ENCODE data around the gene IQGAP2. TPM values are rescaled to one million over a fixed set of nuclear protein-coding genes. Genes with fewer than 3 reads are reported as not detected.
"Not testable (repeated sequence)": the region's sequence is repeated elsewhere in the genome, so short reads cannot be mapped to it uniquely, and the experiment has no call there.

Gene IQGAP2
- total and polyA plus RNA-seq, 9 of the 15 experiments (the other 6 are each of a cell fraction or from before 2014, with no cell fraction given): 8.7 to 23.2 (median 17.4) TPM

DNA sequence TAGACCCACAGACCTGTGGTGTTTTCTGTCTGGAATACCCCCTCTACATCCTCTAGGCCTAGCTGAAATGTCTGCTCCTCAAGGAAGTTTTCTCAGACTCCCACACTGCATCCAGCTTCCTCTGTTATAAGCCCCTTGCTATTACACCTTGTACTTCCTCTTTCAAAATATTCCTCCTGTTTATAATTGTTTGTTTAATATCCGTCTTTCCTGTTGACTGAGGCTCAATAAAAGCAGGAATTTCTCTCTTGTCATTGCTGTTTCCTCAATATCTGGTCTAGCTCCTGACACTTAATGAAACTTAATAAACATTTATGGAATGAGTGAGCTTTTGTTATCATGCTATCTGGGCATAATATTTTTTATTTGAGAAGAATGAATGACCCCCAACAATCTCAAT, 34.1 kb upstream of the IQGAP2 start (continued):
- TF ChIP-seq CLOCK (CRISPR knock-in tag; IDR thresholded peaks at IDR 0.05; ENCODE audit: borderline replicate concordance): no peak
- TF ChIP-seq, protein P1, sequence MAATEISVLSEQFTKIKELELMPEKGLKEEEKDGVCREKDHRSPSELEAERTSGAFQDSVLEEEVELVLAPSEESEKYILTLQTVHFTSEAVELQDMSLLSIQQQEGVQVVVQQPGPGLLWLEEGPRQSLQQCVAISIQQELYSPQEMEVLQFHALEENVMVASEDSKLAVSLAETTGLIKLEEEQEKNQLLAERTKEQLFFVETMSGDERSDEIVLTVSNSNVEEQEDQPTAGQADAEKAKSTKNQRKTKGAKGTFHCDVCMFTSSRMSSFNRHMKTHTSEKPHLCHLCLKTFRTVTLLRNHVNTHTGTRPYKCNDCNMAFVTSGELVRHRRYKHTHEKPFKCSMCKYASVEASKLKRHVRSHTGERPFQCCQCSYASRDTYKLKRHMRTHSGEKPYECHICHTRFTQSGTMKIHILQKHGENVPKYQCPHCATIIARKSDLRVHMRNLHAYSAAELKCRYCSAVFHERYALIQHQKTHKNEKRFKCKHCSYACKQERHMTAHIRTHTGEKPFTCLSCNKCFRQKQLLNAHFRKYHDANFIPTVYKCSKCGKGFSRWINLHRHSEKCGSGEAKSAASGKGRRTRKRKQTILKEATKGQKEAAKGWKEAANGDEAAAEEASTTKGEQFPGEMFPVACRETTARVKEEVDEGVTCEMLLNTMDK (IDR thresholded peaks at IDR 0.05; ENCODE audit: borderline replicate concordance, insufficient read depth, low read depth, low read length, poor library complexity, severe bottlenecking): no peak

GRCh38 chr5:76369668-76370067, 33.4 kb upstream of the IQGAP2 start:
- POLR2A ChIA-PET: interaction anchor here (0.6 to 1.0 kb wide), 2 partner anchors 14 to 175 kb away, joined by 3 read pairs; no protein-coding TSS in a partner anchor
- H3K79me2 ChIP-seq (ENCODE audit: control insufficient read depth, insufficient read depth, low read length); H3K9me3 ChIP-seq (replicated peaks; ENCODE audit: control insufficient read depth, insufficient read depth, low read depth, low read length); H3K36me3 ChIP-seq (ENCODE audit: control insufficient read depth, insufficient read depth, low read length); H4K20me1 ChIP-seq (replicated peaks; ENCODE audit: control insufficient read depth, insufficient read depth, low read length); H3K27ac ChIP-seq (ENCODE audit: extremely low read depth, low read depth, low read length); in situ Hi-C loops (cut with MboI); H3K4me3 ChIP-seq; H3K4me2 ChIP-seq (ENCODE audit: insufficient read depth, low read length); ATAC-seq; H3K27me3 ChIP-seq (ENCODE audit: control insufficient read depth in 2 of 2, insufficient read depth in 2 of 2, low read length in 2 of 2); BruUV-seq (replicated peaks); H3K9ac ChIP-seq (ENCODE audit: insufficient read depth in 1 of 2, low read depth in 2 of 2, low read length in 2 of 2); H2AFZ ChIP-seq (ENCODE audit: low read depth, low read length); H3K9me1 ChIP-seq (ENCODE audit: control insufficient read depth, insufficient read depth, low read length); CTCF ChIA-PET (ENCODE audit: low intra/inter-chr PET ratio): not testable (repeated sequence)
- 36% methylated on average over 1 of the region's 8 CpGs for WGBS (ENCODE audit: insufficient coverage, low coverage, missing lambda C conversion rate)
- intact Hi-C loops (cut with micrococcal nuclease): loop anchor here (5.0 kb wide), 1 partner anchor 37 kb away; no protein-coding TSS in a partner anchor
- FAIRE-seq (peak; percentile 52), DNase-seq (ENCODE audit: extremely low read depth in 1 of 4, low spot score in 3 of 4) (peak; percentile 22 to 77 (median 32))
- peaks cover 22 to 51% of the 10 kb centered on the region in 2 experiments for H3K4me1 ChIP-seq (replicated peaks in 1 of 2; ENCODE audit: control insufficient read depth in 2 of 2, insufficient read depth in 2 of 2, low read length in 2 of 2)
- peak; percentile 75 for TF ChIP-seq HES1 (IDR thresholded peaks at IDR 0.05; ENCODE audit: low read depth)
- peak; percentile 77 for TF ChIP-seq NCOR1 (IDR thresholded peaks at IDR 0.05)
- TF ChIP-seq RCOR1 (IDR thresholded peaks at IDR 0.05; ENCODE audit: borderline replicate concordance in 1 of 2, low read depth in 2 of 2, low read length in 2 of 2): peak in 1 of 2 experiments; percentile 50; a peak in 1 of 4 replicates
- peak in 1 of 2 experiments; percentile 53; a peak in 1 of 4 replicates for TF ChIP-seq KDM1A (IDR thresholded peaks at IDR 0.05)
- TF ChIP-seq CBFA2T2 (conservative IDR thresholded peaks at IDR 0.05): peak; percentile 76
- peak in 1 of 2 experiments; percentile 84; a peak in 1 of 4 replicates for TF ChIP-seq MLLT1 (IDR thresholded peaks at IDR 0.05)
- peak; percentile 41; the same call in 1 of the 2 replicates for TF ChIP-seq VEZF1 (CRISPR knock-in tag; IDR thresholded peaks at IDR 0.05)
- TF ChIP-seq PHB2 (IDR thresholded peaks at IDR 0.05; ENCODE audit: low read depth): 0 out of 2 replicates have a peak, but pooled peaks have one; percentile 29
- TF ChIP-seq TCF3 (CRISPR knock-in tag; IDR thresholded peaks at IDR 0.05): peak; percentile 64
- 0 out of 2 replicates have a peak, but pooled peaks have one; percentile 8 for TF ChIP-seq EGR1 (conservative IDR thresholded peaks at IDR 0.05)
